ENCODE measurements around the gene EPS8L1. TPM values are rescaled to one million over a fixed set of nuclear protein-coding genes. Genes with fewer than 3 reads are reported as not detected.
A peak's percentile ranks its signal among the peaks of the same experiment; 100 is the strongest.

Gene EPS8L1
- total RNA-seq, 1 donor from 2014 or later, result 22.4 TPM

DNA sequence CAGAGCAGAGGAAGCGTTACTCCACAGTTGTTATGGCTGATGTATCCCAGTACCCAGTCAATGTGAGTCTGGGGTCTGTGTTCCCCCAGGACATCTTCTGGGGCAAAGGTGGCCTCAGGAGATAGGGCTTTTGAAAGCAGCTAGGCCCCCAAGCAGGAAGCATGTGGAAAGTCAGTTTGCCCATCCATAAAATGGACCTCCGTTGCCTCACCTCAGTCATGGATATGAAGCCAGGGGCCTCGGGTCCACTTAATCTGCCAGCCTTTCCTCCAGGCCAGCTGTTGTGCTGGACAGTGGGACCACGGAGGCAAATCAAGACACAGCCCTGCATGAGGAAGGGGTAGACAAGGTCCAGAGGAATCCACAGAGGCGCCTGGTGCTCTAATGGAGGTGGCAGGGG is 3.3 kb downstream of the EPS8L1 start:
- Mint-ChIP-seq H3K36me3 (ENCODE audit: low read depth) (peaks cover 3% of the 10 kb centered on the region), H3K27ac (ENCODE audit: unreplicated experiment) (no peak overlapping the region), H3K4me3 (peak overlapping the region; percentile 85), H3K9me3 (peaks cover 3% of the 10 kb centered on the region), H3K4me1 (peaks cover 14% of the 10 kb centered on the region), H3K27me3 (ENCODE audit: low read depth) (peaks cover 79% of the 10 kb centered on the region)
- TF ChIP-seq CTCF (conservative IDR thresholded peaks at IDR 0.05), result no peak
- DNase-seq (ENCODE audit: low read depth, low spot score), result no peak

GRCh38 chr19:55079400-55080038 is 3.9 kb downstream of the EPS8L1 start:
- Mint-ChIP-seq H3K4me3 (peak overlapping the region; percentile 85), H3K27me3 (ENCODE audit: low read depth) (peaks cover 80% of the 10 kb centered on the region), H3K36me3 (ENCODE audit: low read depth) (peaks cover 3% of the 10 kb centered on the region), H3K4me1 (peaks cover 14% of the 10 kb centered on the region), H3K9me3 (peaks cover 3% of the 10 kb centered on the region), H3K27ac (ENCODE audit: unreplicated experiment) (no peak overlapping the region)
- no peak for DNase-seq (ENCODE audit: low read depth, low spot score)
- no peak for TF ChIP-seq CTCF (conservative IDR thresholded peaks at IDR 0.05)

- H3K36me3 Mint-ChIP-seq (ENCODE audit: low read depth), result peaks cover 3% of the 10 kb centered on the region
- peaks cover 14% of the 10 kb centered on the region for H3K4me1 Mint-ChIP-seq
- H3K9me3 Mint-ChIP-seq, result peaks cover 3% of the 10 kb centered on the region
- H3K27me3 Mint-ChIP-seq (ENCODE audit: low read depth), result peaks cover 76% of the 10 kb centered on the region
- H3K4me3 Mint-ChIP-seq, result peak overlapping the region; percentile 85
- TF ChIP-seq CTCF (conservative IDR thresholded peaks at IDR 0.05), result no peak
- H3K27ac Mint-ChIP-seq (ENCODE audit: unreplicated experiment), result no peak overlapping the region
- peak; percentile 62 for DNase-seq (ENCODE audit: low read depth, low spot score)
Observed at GRCh38 chr19:55080121-55080967, 4.7 kb downstream of the EPS8L1 start.

DNA sequence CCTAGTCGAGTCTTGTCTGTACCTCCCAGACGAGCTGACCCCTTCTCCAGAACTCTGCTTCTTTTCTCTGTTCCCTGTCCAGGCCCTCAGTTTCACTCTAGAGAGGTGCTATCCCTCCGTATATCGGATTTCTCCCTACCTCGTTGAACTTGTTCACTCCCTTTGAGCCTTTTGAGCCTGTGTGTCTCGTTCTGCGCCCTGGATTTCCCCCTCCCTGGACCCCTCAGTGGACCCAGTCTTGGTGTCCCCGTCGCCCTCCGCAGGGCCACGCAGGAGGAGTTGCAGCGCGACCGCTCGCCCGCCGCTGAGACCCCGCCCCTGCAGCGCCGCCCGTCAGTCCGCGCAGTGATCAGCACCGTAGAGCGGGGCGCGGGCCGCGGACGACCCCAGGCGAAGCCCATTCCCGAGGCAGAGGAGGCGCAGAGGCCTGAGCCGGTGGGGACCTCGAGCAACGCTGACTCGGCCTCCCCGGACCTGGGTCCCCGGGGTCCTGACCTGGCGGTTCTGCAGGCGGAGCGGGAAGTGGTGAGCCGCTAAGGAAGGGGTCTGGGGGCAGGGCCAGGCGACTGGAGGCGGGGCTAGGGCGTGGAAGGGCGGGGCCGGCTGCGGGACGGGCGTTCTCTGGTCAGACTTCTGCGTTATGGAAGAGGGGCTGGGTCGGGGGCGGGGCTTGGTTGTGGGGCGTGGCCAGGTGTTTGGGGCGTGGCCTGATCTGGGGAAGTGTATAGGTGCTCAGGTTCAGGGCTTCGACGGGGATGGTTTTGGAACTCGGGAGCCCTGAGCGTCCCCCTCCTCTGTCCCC is 5.5 kb downstream of the EPS8L1 start:
- peaks cover 21% of the 10 kb centered on the region for H3K4me1 Mint-ChIP-seq
- no peak overlapping the region for H3K27ac Mint-ChIP-seq (ENCODE audit: unreplicated experiment)
- H3K4me3 Mint-ChIP-seq, result peak overlapping the region; percentile 85
- peaks cover 3% of the 10 kb centered on the region for H3K9me3 Mint-ChIP-seq
- TF ChIP-seq CTCF (conservative IDR thresholded peaks at IDR 0.05), result no peak
- H3K36me3 Mint-ChIP-seq (ENCODE audit: low read depth), result peaks cover 3% of the 10 kb centered on the region
- peak; percentile 76 for DNase-seq (ENCODE audit: low read depth, low spot score)
- peaks cover 76% of the 10 kb centered on the region for H3K27me3 Mint-ChIP-seq (ENCODE audit: low read depth)

- TF ChIP-seq CTCF (conservative IDR thresholded peaks at IDR 0.05), result no peak
- Mint-ChIP-seq H3K9me3 (peaks cover 3% of the 10 kb centered on the region), H3K27ac (ENCODE audit: unreplicated experiment) (no peak overlapping the region), H3K4me3 (peak overlapping the region; percentile 57), H3K36me3 (ENCODE audit: low read depth) (peaks cover 3% of the 10 kb centered on the region), H3K27me3 (ENCODE audit: low read depth) (peaks cover 70% of the 10 kb centered on the region), H3K4me1 (peaks cover 21% of the 10 kb centered on the region)
- no peak for DNase-seq (ENCODE audit: low read depth, low spot score)
Observed at GRCh38 chr19:55081770-55082019, 6.0 kb downstream of the EPS8L1 start.
